Measurements from ENCODE around the gene ASL.
"Not testable (repeated sequence)": the region's sequence is repeated elsewhere in the genome, so short reads cannot be mapped to it uniquely, and the experiment has no call there.

The ASL gene

DNA sequence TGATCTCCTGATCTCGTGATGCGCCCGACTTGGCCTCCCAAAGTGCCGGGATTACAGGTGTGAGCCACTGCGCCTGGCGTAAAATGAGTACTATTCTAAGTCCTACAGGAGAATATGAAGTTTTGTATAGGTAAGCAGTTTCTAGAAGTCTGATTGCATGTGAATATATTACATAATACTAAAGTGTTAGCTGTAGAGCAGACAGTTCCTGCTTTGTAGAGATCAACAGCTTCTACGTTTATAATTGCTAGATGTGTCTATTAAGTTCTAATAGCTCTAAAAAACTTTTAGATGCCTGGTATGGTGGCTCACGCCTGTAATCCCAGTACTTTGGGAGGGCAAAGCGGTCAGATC lies 47.5 kb downstream of the ASL start:
- DNase-seq = no peak

DNA sequence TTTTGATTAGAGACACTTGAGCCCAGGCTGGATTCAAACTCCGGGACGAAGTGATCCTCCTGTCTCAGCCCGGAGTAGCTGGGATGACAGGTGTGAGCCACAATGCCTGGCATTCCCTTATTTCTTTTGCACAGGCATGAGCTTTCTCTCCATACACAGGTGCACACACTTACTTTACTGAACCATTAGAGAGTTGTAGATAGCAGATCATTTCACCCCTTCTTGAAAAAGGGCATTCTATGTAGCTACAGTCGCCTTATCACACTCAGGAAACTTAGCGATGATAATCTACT lies 48.9 kb downstream of the ASL start:
- DNase-seq = not testable (repeated sequence)

DNA sequence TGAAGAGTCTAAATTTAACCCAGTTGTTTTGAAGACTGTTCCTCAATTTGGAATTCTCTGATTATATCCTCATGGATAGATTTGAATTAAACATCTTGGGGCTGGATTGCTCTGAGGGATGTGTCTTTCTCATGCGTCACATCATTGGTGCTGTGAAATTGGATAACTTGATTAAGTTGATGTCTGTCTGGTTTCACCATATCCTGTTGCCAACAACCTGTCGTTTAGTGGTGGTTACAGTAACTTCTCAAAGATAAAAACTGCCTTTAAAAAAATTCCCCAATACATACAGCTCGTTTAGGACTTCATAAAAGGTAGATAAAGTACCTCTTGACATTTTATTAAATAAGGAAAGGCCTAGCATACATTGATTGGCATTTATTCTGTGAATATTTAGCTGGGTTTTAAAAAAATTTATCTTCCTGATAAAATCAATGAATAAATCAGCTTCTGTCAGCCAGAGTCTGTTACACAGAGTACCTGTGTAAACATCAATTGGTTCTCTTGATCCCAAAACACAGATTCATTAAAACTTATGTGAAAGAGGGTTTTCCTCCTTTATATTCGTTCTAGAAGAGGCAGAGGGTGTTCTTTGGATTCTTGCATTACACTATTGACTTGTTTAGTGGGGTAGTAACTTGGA lies 49.6 kb downstream of the ASL start:
- no peak for DNase-seq

DNA sequence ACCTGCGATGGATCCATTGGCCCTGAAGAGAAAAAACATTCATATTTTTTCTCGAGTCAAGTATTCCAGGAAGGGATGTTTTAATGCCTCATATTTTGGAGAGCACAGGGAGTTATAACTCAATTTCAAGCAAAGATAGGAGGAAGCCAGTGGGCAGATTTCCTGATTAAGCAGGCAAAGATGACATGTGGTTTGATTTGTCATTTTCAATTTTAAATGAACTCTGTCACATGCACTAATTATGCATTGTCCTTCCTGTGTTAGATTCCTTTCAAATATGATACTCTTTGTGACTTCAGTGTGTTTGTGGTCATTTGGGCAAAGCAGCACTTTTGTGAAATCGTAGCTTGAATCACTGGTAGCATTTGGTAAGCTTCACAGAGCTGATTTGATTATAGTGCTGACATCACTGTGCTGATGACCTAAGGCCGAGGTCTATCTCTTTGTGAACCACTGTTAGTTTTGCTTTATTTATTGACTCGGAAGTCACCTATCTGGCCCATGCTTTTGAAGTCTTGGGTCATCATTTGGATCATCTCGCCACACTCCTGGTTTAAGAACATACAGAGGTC lies 50.2 kb downstream of the ASL start:
- not testable (repeated sequence) for DNase-seq

DNA sequence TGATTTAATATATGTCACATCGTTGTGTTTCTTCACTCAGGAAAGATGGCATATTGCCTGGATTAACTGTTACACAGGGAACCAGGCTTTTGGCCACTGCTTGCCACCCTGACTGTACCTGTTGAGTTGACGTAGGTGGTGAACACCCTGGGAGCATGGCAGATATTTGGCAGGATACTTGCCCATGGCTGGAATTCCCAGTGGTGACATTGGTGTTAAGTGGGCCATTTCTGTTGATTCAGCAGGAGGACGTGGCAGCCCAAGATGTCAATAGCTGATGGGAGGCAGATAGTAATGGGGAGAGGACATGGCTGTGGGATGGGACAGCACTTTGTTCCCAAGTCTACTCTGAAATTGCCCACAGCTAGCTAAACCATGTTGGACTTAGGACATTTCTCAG lies 51.6 kb downstream of the ASL start:
- not testable (repeated sequence) for DNase-seq

DNA sequence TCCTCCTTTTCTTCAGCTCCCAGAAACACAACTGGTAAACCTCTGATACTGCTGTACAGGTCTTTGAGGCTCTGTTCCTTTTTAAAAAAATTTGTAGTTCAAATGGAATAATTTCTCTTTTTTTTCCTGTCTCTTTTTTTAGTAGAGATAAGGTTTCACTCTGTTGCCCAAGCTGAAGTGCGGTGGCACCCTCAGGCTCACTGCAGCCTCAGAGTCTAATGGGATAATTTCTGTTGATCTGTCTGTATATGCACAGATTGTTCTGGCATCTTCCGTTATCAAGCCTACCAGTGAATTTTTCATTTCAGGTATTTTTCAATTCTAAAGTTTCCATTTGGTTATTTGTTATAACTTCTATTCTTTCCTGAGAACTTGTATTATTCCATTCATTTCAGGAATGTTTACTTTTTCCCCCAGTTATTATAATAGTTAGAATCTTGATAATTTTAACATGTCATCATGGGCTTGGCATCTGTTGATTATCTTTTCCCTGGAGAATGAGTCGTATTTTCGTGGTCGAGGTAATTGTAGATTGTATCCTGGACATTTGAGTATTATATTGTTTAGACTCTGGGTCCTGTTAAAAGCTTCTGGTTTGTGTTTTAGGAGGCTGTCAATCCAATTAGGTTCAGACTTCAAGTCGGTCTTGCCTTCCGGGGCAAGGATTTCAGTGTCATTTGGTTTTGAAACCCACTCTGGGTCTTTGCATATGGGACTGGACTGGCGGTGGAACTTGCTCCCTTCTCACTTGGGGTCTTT lies 63.6 kb downstream of the ASL start:
- DNase-seq = no peak

DNA sequence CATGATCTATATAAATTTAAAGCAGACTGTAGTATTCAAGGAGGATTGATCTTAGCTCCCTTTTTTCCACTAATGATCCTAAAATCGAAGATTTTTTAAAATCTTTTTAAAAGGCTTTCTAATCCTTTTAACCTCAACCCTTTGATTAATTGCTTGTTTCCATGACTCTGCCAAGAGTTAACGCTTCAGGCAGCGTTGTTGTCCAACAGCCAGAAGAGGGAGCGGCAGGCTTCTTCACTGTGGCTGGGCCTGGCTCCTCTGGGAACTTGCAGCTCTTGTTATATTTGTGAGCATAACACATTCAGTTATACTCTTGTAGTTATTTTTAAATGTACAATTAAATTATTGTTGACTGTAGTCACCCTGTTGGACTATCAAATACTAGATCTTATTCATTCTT lies 65.3 kb downstream of the ASL start:
- DNase-seq = no peak

DNA sequence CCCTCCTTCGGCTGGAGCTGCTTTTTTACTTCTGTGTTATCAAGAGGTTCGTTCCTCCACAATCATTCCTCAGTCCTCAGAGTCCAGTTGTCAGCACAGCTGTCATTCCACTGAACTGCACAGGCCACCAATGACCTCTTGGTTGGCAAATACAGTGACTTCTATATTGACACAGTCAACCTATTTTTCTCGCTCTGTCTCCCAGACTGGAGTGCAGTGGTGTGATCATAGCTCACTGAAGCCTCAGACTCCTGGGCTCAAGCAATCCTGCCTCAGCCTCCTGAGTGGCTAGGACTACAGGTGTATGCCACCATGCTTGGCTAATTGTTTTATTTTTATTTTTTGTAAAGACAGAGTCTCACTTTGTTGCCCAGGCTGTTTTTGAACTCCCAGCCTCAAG lies 66.7 kb downstream of the ASL start:
- DNase-seq = no peak

DNA sequence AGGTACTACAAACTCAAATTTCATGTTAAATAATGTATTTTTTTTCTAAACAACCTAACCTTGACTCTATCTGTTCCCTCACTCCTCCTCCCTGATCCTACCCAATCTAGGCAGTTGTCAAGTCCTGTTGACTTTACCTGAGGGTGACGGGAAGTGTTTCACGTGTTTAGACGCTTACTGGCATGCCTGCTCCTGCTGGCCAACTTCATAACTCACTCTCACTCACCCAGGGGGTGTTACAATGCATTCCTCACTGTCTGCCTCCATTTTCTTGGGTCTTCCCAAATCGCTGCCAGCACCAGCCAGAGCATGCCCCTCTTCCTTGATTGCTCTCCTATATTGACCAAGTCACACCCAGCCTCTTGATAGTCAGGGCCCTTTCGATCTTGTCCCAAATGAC lies 67.4 kb downstream of the ASL start:
- DNase-seq = no peak

All from activated naive CD4-positive, alpha-beta T cell treated with Interleukin-2 at 50 U/mL for 16 hours (primary cell).